ENCODE measurements around the gene TNRC18. TPM values are rescaled to one million over a fixed set of nuclear protein-coding genes. Genes with fewer than 3 reads are reported as not detected.

Gene TNRC18
- total and polyA plus RNA-seq, 12 donors: 10.1 to 42.3 (median 30.3) TPM

DNA sequence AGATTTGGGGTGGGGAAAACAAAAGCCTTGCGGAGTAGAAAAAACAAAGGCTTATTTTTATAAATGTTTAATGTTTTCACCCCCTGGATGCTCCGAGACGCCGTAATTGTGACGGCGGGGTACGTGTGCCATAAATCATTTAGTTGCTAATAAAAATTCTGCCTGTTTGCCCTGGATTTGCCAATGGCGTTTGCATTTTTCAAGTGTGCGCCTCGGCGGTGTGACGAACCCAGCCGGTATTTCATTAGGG, 2.5 kb upstream of the TNRC18 start:
- intact Hi-C loops (cut with DNase I): no loop called here
- peak overlapping the region; percentile 68 to 97 (median 88) for H3K4me3 ChIP-seq
- peak overlapping the region; percentile 98 to 100 (median 99) for H3K27ac ChIP-seq
- DNase-seq (no peak), ATAC-seq (no peak)
- H3K9me3 ChIP-seq: no peaks in the 10 kb centered on the region
- peaks cover 0 to 22% (median 0%) of the 10 kb centered on the region in 7 donors for H3K27me3 ChIP-seq
- H3K4me1 ChIP-seq: peaks cover 20 to 50% (median 34%) of the 10 kb centered on the region in 9 donors
- 0% methylated on average over 13 of the region's 13 CpGs for WGBS, 2 donors
- H3K36me3 ChIP-seq: no peaks in the 10 kb centered on the region
- TF ChIP-seq, protein P1, sequence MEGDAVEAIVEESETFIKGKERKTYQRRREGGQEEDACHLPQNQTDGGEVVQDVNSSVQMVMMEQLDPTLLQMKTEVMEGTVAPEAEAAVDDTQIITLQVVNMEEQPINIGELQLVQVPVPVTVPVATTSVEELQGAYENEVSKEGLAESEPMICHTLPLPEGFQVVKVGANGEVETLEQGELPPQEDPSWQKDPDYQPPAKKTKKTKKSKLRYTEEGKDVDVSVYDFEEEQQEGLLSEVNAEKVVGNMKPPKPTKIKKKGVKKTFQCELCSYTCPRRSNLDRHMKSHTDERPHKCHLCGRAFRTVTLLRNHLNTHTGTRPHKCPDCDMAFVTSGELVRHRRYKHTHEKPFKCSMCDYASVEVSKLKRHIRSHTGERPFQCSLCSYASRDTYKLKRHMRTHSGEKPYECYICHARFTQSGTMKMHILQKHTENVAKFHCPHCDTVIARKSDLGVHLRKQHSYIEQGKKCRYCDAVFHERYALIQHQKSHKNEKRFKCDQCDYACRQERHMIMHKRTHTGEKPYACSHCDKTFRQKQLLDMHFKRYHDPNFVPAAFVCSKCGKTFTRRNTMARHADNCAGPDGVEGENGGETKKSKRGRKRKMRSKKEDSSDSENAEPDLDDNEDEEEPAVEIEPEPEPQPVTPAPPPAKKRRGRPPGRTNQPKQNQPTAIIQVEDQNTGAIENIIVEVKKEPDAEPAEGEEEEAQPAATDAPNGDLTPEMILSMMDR (IDR thresholded peaks at IDR 0.05): no peak

DNA sequence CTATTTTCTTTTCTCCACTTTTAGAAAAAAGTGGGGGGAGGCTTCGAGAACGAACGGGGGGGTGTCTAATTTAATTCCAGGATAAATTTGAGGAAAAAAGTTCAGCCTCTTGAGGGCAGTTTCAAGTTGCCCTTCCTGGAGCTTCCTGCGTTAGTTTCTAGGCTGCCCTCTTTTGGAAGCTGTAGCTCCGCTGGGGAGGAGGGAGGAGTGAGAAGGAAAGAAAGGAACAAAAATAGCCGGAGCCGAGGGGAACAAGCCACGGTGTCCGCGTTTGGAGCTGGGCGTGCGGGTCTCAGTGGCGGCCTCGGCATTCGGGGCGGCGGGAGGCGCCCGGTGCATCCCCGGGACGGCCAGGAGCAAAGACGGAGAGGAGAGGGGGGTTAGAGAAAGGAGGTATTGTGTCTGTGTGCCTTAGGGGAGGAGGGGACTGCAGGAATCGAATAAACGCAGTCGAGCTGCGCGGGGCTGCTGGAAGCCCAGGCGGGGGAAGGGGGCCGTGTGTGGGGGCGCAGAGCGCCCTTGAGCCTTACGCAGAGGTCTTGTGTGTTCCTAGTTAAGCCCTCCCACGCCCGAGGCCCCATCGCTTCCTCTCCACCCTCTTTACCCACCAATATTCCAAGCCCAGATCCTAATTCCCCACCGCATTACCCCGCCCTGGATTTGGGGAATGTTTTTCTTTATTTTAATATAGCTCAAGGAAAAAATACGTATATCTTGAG, 2.0 kb upstream of the TNRC18 start:
- Histone ChIP-seq H3K4me1 (peaks cover 20 to 52% (median 33%) of the 10 kb centered on the region in 9 donors), H3K9me3 (no peaks in the 10 kb centered on the region), H3K4me3 (peak overlapping the region; percentile 68 to 97 (median 88)), H3K27ac (peak overlapping the region; percentile 98 to 100 (median 99)), H3K27me3 (peaks cover 0 to 22% (median 0%) of the 10 kb centered on the region in 7 donors), H3K36me3 (no peaks in the 10 kb centered on the region)
- TF ChIP-seq, protein P1 (IDR thresholded peaks at IDR 0.05): peak in 1 of 9 donors; percentile 7
- peak; percentile 21 to 51 (median 35) for ATAC-seq
- DNase-seq: peak; percentile 67 to 88
- 0% methylated on average over 37 to 38 of the region's 38 CpGs for WGBS, 2 donors
- intact Hi-C loops (cut with DNase I): no loop called here

DNA sequence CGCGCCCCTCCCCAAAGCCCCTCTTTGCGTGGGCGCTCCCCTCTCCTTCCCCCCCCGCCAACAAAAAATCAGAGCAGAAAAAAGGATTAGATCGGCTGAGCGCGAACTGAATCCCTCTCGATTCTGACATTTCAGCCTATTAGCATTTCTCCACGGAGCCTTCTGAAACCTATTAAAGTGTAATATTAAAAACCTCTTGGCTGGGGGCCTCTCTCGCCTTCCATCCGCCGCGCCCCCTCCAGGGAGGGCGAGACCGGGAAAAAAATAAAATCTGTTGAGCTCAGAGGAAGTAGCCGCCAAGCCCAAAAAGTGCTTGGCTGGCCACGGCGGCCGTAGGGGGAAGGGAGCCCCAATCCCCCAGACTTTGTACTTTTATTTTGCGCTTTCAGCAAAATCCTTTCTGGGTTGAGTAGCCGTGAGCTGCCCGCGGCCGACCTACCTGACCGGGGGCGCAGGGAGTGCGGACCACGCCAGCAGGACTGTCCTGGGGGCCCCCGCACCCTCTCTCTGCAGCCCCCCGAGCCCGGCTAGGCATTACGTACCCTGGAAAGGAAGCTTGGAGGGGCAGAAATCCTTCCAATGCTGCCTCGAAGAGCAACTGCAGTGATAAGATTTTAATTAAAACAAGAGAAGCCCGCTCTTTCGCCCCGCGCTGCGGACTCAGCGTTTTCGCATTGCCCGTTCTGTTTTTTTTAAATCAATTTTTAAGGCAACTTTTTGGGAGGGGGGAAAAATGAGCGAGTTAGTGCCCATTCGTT, 1.3 kb upstream of the TNRC18 start:
- Histone ChIP-seq H3K9me3 (no peaks in the 10 kb centered on the region), H3K27me3 (peaks cover 0 to 28% (median 0%) of the 10 kb centered on the region in 7 donors), H3K4me3 (peak overlapping the region; percentile 68 to 97 (median 88)), H3K4me1 (peaks cover 14 to 53% (median 27%) of the 10 kb centered on the region in 9 donors), H3K27ac (peak overlapping the region; percentile 98 to 100 (median 99)), H3K36me3 (no peaks in the 10 kb centered on the region)
- TF ChIP-seq, protein P1 (IDR thresholded peaks at IDR 0.05): peak in 5 of 9 donors; percentile 12 to 43 (median 26)
- ATAC-seq (peak in 6 of 8 donors; percentile 4 to 19 (median 12)), DNase-seq (peak; percentile 75 to 80)
- 0 to 1% methylated on average over 44 of the region's 44 CpGs for WGBS, 2 donors
- intact Hi-C loops (cut with DNase I): loop anchor here in 2 of 10 donors (5.0 kb wide), 1 partner anchor 58 kb away; no protein-coding TSS in a partner anchor

DNA sequence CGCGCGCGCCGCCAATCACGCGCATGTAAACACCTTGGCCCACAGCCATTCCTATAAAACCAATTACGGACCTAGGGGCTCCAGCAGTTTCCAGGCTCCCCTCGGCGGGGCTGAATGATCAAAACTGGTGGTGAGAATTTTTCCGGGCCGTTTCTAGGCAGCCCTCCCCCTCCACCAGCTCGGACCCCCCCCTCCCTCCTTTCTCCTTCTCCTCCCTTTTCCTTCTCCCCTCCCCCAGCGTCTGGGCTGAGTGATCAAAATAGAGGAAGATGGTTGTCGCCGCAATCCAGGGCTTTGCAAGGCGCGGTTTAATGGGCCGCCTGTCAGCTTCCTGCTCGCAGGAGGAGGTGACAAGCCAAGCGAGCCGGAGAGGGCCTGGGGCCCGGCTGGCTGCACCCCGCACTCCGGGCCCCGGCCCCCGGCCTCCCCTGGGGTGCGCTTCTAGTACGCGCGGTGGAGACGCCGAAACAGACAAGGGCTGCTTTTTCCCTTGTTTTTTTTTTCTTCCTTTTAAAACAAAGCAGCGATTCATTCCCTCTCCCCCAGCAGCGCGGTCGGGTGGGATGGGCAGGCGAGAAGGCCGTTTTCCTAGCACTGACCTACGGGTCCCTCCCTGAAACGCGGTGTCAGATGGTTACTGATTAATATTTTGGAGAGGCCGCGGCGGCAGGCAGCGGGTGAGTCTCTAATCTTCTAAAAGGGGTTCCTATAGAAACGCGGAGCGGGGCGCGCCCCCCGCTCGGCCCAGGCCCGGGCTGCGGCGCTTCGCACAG, 528 bp upstream of the TNRC18 start:
- Histone ChIP-seq H3K27me3 (peaks cover 0 to 24% (median 0%) of the 10 kb centered on the region in 7 donors), H3K9me3 (no peaks in the 10 kb centered on the region), H3K4me3 (peak overlapping the region; percentile 68 to 97 (median 88)), H3K27ac (peak overlapping the region; percentile 98 to 100 (median 99)), H3K4me1 (peaks cover 8 to 53% (median 24%) of the 10 kb centered on the region in 9 donors), H3K36me3 (no peaks in the 10 kb centered on the region)
- DNase-seq (peak; percentile 92 to 98), ATAC-seq (peak; percentile 14 to 49 (median 42))
- TF ChIP-seq, protein P1 (IDR thresholded peaks at IDR 0.05): no peak
- intact Hi-C loops (cut with DNase I): loop anchor here in 2 of 10 donors (5.0 kb wide), 1 partner anchor 57 kb away; no protein-coding TSS in a partner anchor
- 0 to 1% methylated on average over 50 to 57 of the region's 57 CpGs for WGBS, 2 donors
